GM20431 (cell line): ENCODE measurements around the gene PTTG2.
"Not testable (repeated sequence)": the region's sequence is repeated elsewhere in the genome, so short reads cannot be mapped to it uniquely, and the experiment has no call there.

Experiments used
- in situ Hi-C: fragments of 300-500 bp; cut with MseI, MboI; formaldehyde crosslinking; loops from one replicate; pipeline ENCODE4 v1.15.0; 2020; ENCODE audit warnings: low sequenced_read_pairs; ENCODE audit not compliant: unreplicated experiment

PTTG2 gene

GRCh38 chr4:37960098-37960497 is at the start of gene PTTG2:
Gene PTTG2 (plus strand): TSS chr4:37960398. CDS start chr4:37960435, 37 bp downstream.
- in situ Hi-C loops, result no loop called here

- in situ Hi-C loops, result no loop called here
These were observed 45.7 kb upstream of the PTTG2 start for GRCh38 chr4:37914539-37914938.

GRCh38 chr4:37917388-37917787 is 42.8 kb upstream of the PTTG2 start:
- in situ Hi-C loops, result no loop called here

GRCh38 chr4:37918653-37919052 is 41.5 kb upstream of the PTTG2 start:
- in situ Hi-C loops, result no loop called here

GRCh38 chr4:37922328-37922727 is 37.9 kb upstream of the PTTG2 start:
- in situ Hi-C loops, result no loop called here

GRCh38 chr4:37923089-37923488 is 37.1 kb upstream of the PTTG2 start:
- in situ Hi-C loops, result not testable (repeated sequence)

GRCh38 chr4:37924946-37925345 is 35.3 kb upstream of the PTTG2 start:
- in situ Hi-C loops, result no loop called here

GRCh38 chr4:37927434-37927833 is 32.8 kb upstream of the PTTG2 start:
- in situ Hi-C loops, result no loop called here

GRCh38 chr4:37928426-37929416 is 31.5 kb upstream of the PTTG2 start:
- in situ Hi-C loops, result no loop called here

GRCh38 chr4:37934096-37934495 is 26.1 kb upstream of the PTTG2 start:
- in situ Hi-C loops, result no loop called here

- in situ Hi-C loops, result no loop called here
These were observed 25.6 kb upstream of the PTTG2 start for GRCh38 chr4:37934609-37935008.

- in situ Hi-C loops, result no loop called here
These were observed 25.2 kb upstream of the PTTG2 start for GRCh38 chr4:37935026-37935425.

GRCh38 chr4:37936889-37937498 is 23.2 kb upstream of the PTTG2 start:
- in situ Hi-C loops, result no loop called here

- in situ Hi-C loops, result no loop called here
These were observed 22.0 kb upstream of the PTTG2 start for GRCh38 chr4:37938208-37938607.

- in situ Hi-C loops, result no loop called here
These were observed 13.6 kb upstream of the PTTG2 start for GRCh38 chr4:37946503-37947179.

- in situ Hi-C loops, result no loop called here
These were observed 11.7 kb upstream of the PTTG2 start for GRCh38 chr4:37948542-37948941.

GRCh38 chr4:37949636-37950426 is 10.4 kb upstream of the PTTG2 start:
- in situ Hi-C loops, result no loop called here

- in situ Hi-C loops, result no loop called here
These were observed 8.5 kb upstream of the PTTG2 start for GRCh38 chr4:37951461-37952352.

- in situ Hi-C loops, result no loop called here
These were observed 7.0 kb upstream of the PTTG2 start for GRCh38 chr4:37953156-37953555.
